ENCODE measurements around the gene IGF2R. TPM values are rescaled to one million over a fixed set of nuclear protein-coding genes. Genes with fewer than 3 reads are reported as not detected.

The IGF2R gene
- polyA plus RNA-seq, 1 donor (not counting 4 experiments of a cell fraction or from before 2014, with no cell fraction given) = 40.9 TPM

DNA sequence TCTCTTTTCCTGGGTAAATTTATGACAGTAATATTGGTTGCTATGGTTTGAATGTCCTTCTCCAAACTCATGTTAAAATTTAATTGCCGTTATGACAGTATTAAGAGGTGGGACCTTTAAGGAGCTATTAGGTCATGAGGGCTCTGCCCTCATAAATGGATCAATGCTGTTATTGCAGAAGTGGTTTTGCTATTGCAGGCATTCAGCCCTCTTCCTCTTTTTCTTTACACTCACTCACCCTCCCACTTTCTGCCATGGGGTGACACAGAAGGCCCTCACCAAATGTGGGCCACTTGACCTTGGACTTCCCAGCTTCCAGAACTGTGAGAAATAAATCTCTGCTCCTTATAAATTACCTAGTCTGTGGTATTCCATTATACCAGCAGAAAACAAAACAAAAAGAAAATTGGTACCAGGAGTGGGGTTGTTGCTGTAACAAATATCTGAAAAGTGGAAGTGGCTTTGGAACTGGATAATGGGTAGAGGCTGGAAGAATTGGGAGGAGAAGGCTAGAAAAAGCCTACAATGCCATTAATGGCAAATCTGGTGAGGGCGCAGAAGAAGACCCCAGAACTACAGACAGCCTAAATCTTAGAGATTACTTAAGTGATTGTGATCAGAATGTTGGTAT, 24.8 kb upstream of the IGF2R start:
- H3K4me2 ChIP-seq (ENCODE audit: control insufficient read depth, extremely low read depth, insufficient read depth, low read depth, low read length) = no peak overlapping the region
- no peak overlapping the region for H2AFZ ChIP-seq (ENCODE audit: control insufficient read depth, low read length)
- no peak for DNase-seq (ENCODE audit: low read depth, low spot score)
- peaks cover 1% of the 10 kb centered on the region for H3K9me3 ChIP-seq (ENCODE audit: control insufficient read depth, low read depth, low read length)
- no peak overlapping the region for H3K27ac ChIP-seq (ENCODE audit: control insufficient read depth, insufficient read depth, low read length)
- no peaks in the 10 kb centered on the region for H3K27me3 ChIP-seq (ENCODE audit: control insufficient read depth, extremely low read depth, insufficient read depth, low read length)
- H3K4me1 ChIP-seq (ENCODE audit: control insufficient read depth, extremely low read depth, insufficient read depth, low read length) = no peaks in the 10 kb centered on the region
- no peak overlapping the region for H3K4me3 ChIP-seq (ENCODE audit: control insufficient read depth in 2 of 3, extremely low read depth in 1 of 3, insufficient read depth in 2 of 3, low read depth in 1 of 3, low read length in 3 of 3)
- FAIRE-seq = no peak
- no peak for TF ChIP-seq EZH2 (IDR thresholded peaks at IDR 0.05; ENCODE audit: low read length)
- TF ChIP-seq, protein P1, sequence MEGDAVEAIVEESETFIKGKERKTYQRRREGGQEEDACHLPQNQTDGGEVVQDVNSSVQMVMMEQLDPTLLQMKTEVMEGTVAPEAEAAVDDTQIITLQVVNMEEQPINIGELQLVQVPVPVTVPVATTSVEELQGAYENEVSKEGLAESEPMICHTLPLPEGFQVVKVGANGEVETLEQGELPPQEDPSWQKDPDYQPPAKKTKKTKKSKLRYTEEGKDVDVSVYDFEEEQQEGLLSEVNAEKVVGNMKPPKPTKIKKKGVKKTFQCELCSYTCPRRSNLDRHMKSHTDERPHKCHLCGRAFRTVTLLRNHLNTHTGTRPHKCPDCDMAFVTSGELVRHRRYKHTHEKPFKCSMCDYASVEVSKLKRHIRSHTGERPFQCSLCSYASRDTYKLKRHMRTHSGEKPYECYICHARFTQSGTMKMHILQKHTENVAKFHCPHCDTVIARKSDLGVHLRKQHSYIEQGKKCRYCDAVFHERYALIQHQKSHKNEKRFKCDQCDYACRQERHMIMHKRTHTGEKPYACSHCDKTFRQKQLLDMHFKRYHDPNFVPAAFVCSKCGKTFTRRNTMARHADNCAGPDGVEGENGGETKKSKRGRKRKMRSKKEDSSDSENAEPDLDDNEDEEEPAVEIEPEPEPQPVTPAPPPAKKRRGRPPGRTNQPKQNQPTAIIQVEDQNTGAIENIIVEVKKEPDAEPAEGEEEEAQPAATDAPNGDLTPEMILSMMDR (optimal IDR thresholded peaks at IDR 0.05 in 1 of 3, IDR thresholded peaks at IDR 0.05 in 1 of 3, conservative IDR thresholded peaks at IDR 0.05 in 1 of 3; ENCODE audit: extremely low read depth in 1 of 3, insufficient read depth in 2 of 3, low read length in 3 of 3) = no peak
- H3K9me1 ChIP-seq (ENCODE audit: control insufficient read depth, extremely low read depth, insufficient read depth, low read length) = no peaks in the 10 kb centered on the region
- no peaks in the 10 kb centered on the region for H3K79me2 ChIP-seq (ENCODE audit: control insufficient read depth, insufficient read depth, low read length)
- dilution Hi-C loops (cut with MboI; ENCODE audit: extremely low pct_ligation_motif_present, low sequenced_read_pairs) = no loop called here
- H3K36me3 ChIP-seq (ENCODE audit: control insufficient read depth in 2 of 2, extremely low read depth in 1 of 2, insufficient read depth in 2 of 2, low read length in 2 of 2) = no peaks in the 10 kb centered on the region
- no peaks in the 10 kb centered on the region for H4K20me1 ChIP-seq (ENCODE audit: control insufficient read depth, extremely low read depth, insufficient read depth, low read length)
- H3K9ac ChIP-seq (ENCODE audit: control insufficient read depth, extremely low read depth, insufficient read depth, low read length) = no peak overlapping the region

DNA sequence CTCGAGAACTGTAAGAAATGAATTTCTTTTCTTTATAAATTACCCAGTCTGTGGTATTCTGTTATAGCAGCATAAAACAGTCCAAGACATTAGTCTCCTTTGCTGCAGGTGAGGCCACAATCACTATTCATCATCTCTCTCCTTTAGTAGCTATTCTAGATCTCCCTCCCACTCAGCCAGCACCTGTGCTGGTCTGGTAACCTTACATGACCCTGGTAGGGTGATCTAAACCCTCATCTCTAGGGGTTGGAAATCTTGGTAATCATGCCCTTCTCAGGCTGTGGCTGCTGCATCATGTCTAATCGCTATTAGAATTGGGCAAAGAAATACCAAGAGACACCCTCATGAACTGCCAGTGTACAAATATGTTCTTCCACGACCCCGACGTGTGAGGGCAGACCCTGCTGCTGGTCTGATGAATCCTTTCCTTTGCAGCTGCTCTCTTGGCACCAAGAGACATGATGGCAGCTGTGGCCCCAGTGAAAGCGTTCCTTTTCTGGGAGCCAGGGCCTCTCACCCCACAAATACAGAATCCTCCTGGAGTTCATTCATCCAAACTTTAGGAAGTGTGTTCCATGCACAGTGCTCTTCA, 23.0 kb upstream of the IGF2R start:
- H4K20me1 ChIP-seq (ENCODE audit: control insufficient read depth, extremely low read depth, insufficient read depth, low read length) = no peaks in the 10 kb centered on the region
- H3K4me3 ChIP-seq (ENCODE audit: control insufficient read depth in 2 of 3, extremely low read depth in 1 of 3, insufficient read depth in 2 of 3, low read depth in 1 of 3, low read length in 3 of 3) = no peak overlapping the region
- H3K27ac ChIP-seq (ENCODE audit: control insufficient read depth, insufficient read depth, low read length) = no peak overlapping the region
- dilution Hi-C loops (cut with MboI; ENCODE audit: extremely low pct_ligation_motif_present, low sequenced_read_pairs) = no loop called here
- no peak overlapping the region for H3K9ac ChIP-seq (ENCODE audit: control insufficient read depth, extremely low read depth, insufficient read depth, low read length)
- H3K4me1 ChIP-seq (ENCODE audit: control insufficient read depth, extremely low read depth, insufficient read depth, low read length) = no peaks in the 10 kb centered on the region
- H3K36me3 ChIP-seq (ENCODE audit: control insufficient read depth in 2 of 2, extremely low read depth in 1 of 2, insufficient read depth in 2 of 2, low read length in 2 of 2) = no peaks in the 10 kb centered on the region
- H3K79me2 ChIP-seq (ENCODE audit: control insufficient read depth, insufficient read depth, low read length) = no peaks in the 10 kb centered on the region
- H3K4me2 ChIP-seq (ENCODE audit: control insufficient read depth, extremely low read depth, insufficient read depth, low read depth, low read length) = no peak overlapping the region
- TF ChIP-seq EZH2 (IDR thresholded peaks at IDR 0.05; ENCODE audit: low read length) = no peak
- TF ChIP-seq, protein P1 (optimal IDR thresholded peaks at IDR 0.05 in 1 of 3, IDR thresholded peaks at IDR 0.05 in 1 of 3, conservative IDR thresholded peaks at IDR 0.05 in 1 of 3; ENCODE audit: extremely low read depth in 1 of 3, insufficient read depth in 2 of 3, low read length in 3 of 3) = no peak
- H2AFZ ChIP-seq (ENCODE audit: control insufficient read depth, low read length) = no peak overlapping the region
- H3K9me1 ChIP-seq (ENCODE audit: control insufficient read depth, extremely low read depth, insufficient read depth, low read length) = no peaks in the 10 kb centered on the region
- no peak for DNase-seq (ENCODE audit: low read depth, low spot score)
- H3K27me3 ChIP-seq (ENCODE audit: control insufficient read depth, extremely low read depth, insufficient read depth, low read length) = no peaks in the 10 kb centered on the region
- no peak for FAIRE-seq
- H3K9me3 ChIP-seq (ENCODE audit: control insufficient read depth, low read depth, low read length) = peaks cover 1% of the 10 kb centered on the region

All from keratinocyte (primary cell).